GM12872 (cell line): ENCODE results near the gene XIRP1.

Source experiments
- CTCF ChIP-seq: IDR thresholded peaks from 3 replicates; pipeline ENCODE4 v1.5.1; 2011; ENCODE audit warnings: low read depth, mild to moderate bottlenecking, low read length, moderate library complexity; ENCODE audit not compliant: insufficient read depth

XIRP1 gene

GRCh38 chr3:39188271-39189149, 3.9 kb downstream of the XIRP1 start:
- no peak for TF ChIP-seq CTCF

GRCh38 chr3:39187372-39188155, 4.8 kb downstream of the XIRP1 start:
- TF ChIP-seq CTCF: no peak

GRCh38 chr3:39186692-39187151, 5.7 kb downstream of the XIRP1 start:
- no peak for TF ChIP-seq CTCF

GRCh38 chr3:39185959-39186691, 6.3 kb downstream of the XIRP1 start:
- TF ChIP-seq CTCF: no peak

GRCh38 chr3:39185326-39185958, 7.0 kb downstream of the XIRP1 start:
- no peak for TF ChIP-seq CTCF

GRCh38 chr3:39184968-39185285, 7.5 kb downstream of the XIRP1 start:
- no peak for TF ChIP-seq CTCF
